ENCODE data around the gene MICB.

Gene MICB

DNA sequence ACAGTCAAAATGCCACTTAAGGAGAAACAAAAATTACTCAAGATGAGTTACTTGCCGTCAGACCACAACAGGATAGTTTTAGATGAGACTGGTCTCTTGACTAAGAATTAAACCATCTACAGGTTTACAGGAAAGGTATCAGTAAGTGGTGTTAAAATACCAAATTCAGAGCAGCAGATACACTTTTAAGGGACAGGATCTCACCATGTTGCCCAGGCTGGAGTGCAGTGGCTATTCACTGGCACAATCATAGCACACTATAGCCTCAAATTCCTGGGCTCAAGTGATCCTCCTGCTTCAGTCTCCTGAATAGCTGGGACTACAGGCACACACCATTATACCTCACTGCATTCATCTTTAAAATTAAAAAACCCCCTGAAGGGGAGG is 35.5 kb downstream of the MICB start:
- no peak for DNase-seq (ENCODE audit: extremely low spot score)
- ChIA-PET CTCF (no interaction called here), POLR2A (no interaction called here)
- TF ChIP-seq TARDBP (IDR thresholded peaks at IDR 0.05) (no peak), HDGF (IDR thresholded peaks at IDR 0.05; ENCODE audit: borderline replicate concordance) (no peak), L3MBTL2 (conservative IDR thresholded peaks at IDR 0.05) (no peak), LEF1 (IDR thresholded peaks at IDR 0.05; ENCODE audit: borderline replicate concordance) (no peak), ELF4 (IDR thresholded peaks at IDR 0.05) (no peak), FOXK2 (IDR thresholded peaks at IDR 0.05) (no peak), BHLHE40 (IDR thresholded peaks at IDR 0.05; ENCODE audit: borderline replicate concordance) (no peak), FOXA1 (IDR thresholded peaks at IDR 0.05) (no peak), SP1 (IDR thresholded peaks at IDR 0.05) (no peak)

DNA sequence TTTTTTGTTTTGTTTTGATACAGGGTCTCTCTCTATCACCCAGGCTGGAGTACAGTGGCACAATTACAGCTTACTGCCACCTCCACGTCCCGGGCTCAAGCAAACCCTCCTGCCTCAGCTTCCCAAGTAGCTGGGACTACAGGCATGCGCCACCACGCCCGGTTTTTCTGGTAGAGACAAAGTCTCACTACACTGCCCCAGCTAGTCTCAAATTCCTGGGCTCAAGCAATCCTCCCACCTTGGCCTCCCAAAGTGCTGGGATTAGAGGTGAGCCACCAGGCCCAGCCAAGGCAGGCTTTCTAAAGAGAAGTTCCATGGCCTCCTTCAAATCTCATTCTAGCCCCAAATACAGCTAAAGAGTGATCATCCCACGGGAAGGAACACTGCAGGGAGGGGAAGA is 36.1 kb downstream of the MICB start:
- no peak for DNase-seq (ENCODE audit: extremely low spot score)
- POLR2A ChIA-PET = no interaction called here
- CTCF ChIA-PET = no interaction called here
- no peak for TF ChIP-seq ZNF384 (IDR thresholded peaks at IDR 0.05)
- no peak for TF ChIP-seq ARNT (IDR thresholded peaks at IDR 0.05)
- TF ChIP-seq LEF1 (IDR thresholded peaks at IDR 0.05; ENCODE audit: borderline replicate concordance) = no peak
- TF ChIP-seq ELF4 (IDR thresholded peaks at IDR 0.05) = no peak
- TF ChIP-seq, protein P1, sequence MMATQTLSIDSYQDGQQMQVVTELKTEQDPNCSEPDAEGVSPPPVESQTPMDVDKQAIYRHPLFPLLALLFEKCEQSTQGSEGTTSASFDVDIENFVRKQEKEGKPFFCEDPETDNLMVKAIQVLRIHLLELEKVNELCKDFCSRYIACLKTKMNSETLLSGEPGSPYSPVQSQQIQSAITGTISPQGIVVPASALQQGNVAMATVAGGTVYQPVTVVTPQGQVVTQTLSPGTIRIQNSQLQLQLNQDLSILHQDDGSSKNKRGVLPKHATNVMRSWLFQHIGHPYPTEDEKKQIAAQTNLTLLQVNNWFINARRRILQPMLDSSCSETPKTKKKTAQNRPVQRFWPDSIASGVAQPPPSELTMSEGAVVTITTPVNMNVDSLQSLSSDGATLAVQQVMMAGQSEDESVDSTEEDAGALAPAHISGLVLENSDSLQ (IDR thresholded peaks at IDR 0.05) = no peak

DNA sequence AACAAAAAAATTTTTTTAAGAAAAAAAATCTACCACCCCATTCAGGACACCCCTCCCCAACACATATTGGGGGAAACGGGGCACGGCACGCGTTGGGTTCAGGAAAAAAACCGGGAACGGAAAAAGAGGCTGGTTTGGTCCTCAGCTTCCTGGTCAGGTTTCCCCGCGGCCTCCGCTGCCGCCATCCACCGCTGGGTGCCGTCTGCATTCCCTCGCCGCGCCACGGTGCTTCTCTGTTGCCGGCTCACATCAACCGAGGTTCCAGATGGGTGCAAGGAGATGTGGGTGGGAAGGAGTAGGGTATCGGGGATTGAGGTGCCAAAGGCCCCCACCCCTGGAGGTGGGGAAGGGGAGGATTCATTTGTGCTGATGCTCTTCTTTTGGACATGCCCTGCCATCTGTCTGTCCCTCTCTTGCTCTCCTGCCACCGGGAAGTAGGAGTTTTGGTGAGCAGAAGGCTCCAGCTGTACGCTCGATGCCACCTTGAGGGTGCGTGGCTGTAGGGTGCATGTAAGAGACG is 36.6 kb downstream of the MICB start:
- no peak for DNase-seq (ENCODE audit: extremely low spot score)
- no peak for TF ChIP-seq ELF4 (IDR thresholded peaks at IDR 0.05)
- TF ChIP-seq FOXM1 (IDR thresholded peaks at IDR 0.05; ENCODE audit: borderline replicate concordance) = no peak
- TF ChIP-seq, protein P1 (IDR thresholded peaks at IDR 0.05) = no peak
- no peak for TF ChIP-seq SP1 (IDR thresholded peaks at IDR 0.05)
- no peak for TF ChIP-seq ARNT (IDR thresholded peaks at IDR 0.05)
- no peak for TF ChIP-seq HDGF (IDR thresholded peaks at IDR 0.05; ENCODE audit: borderline replicate concordance)
- TF ChIP-seq FOXK2 (IDR thresholded peaks at IDR 0.05) = no peak
- no peak for TF ChIP-seq FOXA1 (IDR thresholded peaks at IDR 0.05)
- TF ChIP-seq TARDBP (IDR thresholded peaks at IDR 0.05) = no peak
- TF ChIP-seq BHLHE40 (IDR thresholded peaks at IDR 0.05; ENCODE audit: borderline replicate concordance) = no peak
- TF ChIP-seq CTBP1 (IDR thresholded peaks at IDR 0.05; ENCODE audit: borderline replicate concordance) = no peak
- no peak for TF ChIP-seq NFRKB (IDR thresholded peaks at IDR 0.05)
- TF ChIP-seq LEF1 (IDR thresholded peaks at IDR 0.05; ENCODE audit: borderline replicate concordance) = no peak
- TF ChIP-seq SUZ12 (IDR thresholded peaks at IDR 0.05) = no peak
- TF ChIP-seq L3MBTL2 (conservative IDR thresholded peaks at IDR 0.05) = no peak
- TF ChIP-seq ZNF384 (IDR thresholded peaks at IDR 0.05) = no peak
- ChIA-PET CTCF (no interaction called here), POLR2A (no interaction called here)

DNA sequence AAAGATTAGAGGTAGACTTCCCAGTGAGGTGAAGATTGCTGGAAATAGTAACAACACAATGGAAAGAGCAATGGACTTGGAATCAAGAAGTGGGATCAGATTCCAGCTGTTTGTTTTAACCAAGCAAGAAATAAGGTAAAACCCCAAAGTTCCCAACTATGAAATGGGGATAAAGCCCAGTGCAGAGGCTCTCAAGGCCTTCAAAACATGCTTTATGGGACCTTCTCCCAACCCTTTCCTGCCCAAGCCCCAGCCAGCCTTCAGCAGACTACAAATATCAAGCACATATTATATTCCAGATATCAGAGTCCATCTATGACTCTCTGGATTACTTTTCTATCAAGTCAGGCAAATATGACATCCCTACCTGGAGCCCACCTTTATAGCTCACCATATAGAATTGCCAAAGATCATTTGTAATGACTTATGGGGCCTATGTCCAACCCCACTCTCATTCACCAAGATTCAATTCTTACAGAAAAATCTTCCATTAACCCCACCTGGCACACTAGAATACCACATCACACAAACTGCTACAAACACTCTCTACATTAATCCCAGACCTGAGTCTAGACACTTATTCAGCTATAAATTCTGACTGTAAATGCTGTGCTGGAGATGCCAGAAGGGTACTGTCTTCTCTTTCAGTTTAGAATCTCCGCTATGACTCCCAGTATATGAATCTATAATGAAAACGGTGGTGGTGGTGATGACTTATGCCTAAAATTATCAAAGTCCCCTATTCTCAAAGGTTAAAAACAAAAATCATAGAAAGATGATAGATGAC is 37.8 kb downstream of the MICB start:
- ChIA-PET CTCF (no interaction called here), POLR2A (interaction anchor here (0.6 kb wide), 1 partner anchor 29 kb away, joined by 3 read pairs; no protein-coding TSS in a partner anchor)
- TF ChIP-seq LEF1 (IDR thresholded peaks at IDR 0.05; ENCODE audit: borderline replicate concordance) (no peak), ZNF384 (IDR thresholded peaks at IDR 0.05) (no peak), NFRKB (IDR thresholded peaks at IDR 0.05) (no peak), SUZ12 (IDR thresholded peaks at IDR 0.05) (no peak), ELF4 (IDR thresholded peaks at IDR 0.05) (no peak), ARNT (IDR thresholded peaks at IDR 0.05) (no peak), L3MBTL2 (conservative IDR thresholded peaks at IDR 0.05) (no peak), TARDBP (IDR thresholded peaks at IDR 0.05) (no peak), FOXA1 (IDR thresholded peaks at IDR 0.05) (no peak), BHLHE40 (IDR thresholded peaks at IDR 0.05; ENCODE audit: borderline replicate concordance) (no peak), SP1 (IDR thresholded peaks at IDR 0.05) (no peak), FOXK2 (IDR thresholded peaks at IDR 0.05) (no peak), FOXM1 (IDR thresholded peaks at IDR 0.05; ENCODE audit: borderline replicate concordance) (no peak), CTBP1 (IDR thresholded peaks at IDR 0.05; ENCODE audit: borderline replicate concordance) (no peak), HDGF (IDR thresholded peaks at IDR 0.05; ENCODE audit: borderline replicate concordance) (no peak)
- TF ChIP-seq, protein P1 (IDR thresholded peaks at IDR 0.05) = no peak
- no peak for DNase-seq (ENCODE audit: extremely low spot score)

DNA sequence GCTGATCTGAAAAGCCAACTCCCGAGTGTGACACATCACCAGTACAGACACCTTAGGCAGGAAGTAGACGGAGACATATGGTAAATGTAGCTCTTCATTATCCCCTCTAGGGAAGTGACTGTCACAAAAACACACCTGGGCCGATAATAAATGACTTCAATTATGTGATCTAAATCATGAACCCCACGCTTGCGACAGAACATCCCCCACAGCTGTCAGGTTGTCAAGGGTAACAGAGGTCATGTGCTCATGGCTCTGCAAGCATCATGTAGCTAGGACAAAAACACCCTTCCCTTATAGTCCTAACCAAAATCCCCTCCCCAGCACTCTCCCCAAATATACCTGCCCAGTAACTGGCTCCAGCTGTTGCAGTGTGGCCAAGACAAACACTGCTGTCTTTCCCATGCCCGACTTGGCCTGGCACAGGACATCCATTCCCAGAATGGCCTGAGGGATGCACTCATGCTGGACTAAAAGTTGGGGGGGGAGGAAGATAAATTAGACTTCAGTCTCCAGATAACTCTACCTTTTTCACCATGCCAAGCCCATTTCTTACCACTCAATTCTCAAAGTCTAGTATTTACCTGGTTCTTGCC is 41.0 kb downstream of the MICB start:
- POLR2A ChIA-PET = interaction anchor here (1.2 to 6.9 kb wide), 3 partner anchors 10 to 44 kb away, joined by 4 to 114 read pairs (median 4); partner anchors contain the start of gene MCCD1
- DNase-seq (ENCODE audit: extremely low spot score) = no peak
- no peak for TF ChIP-seq ARNT (IDR thresholded peaks at IDR 0.05)
- no peak for TF ChIP-seq LEF1 (IDR thresholded peaks at IDR 0.05; ENCODE audit: borderline replicate concordance)
- TF ChIP-seq FOXM1 (IDR thresholded peaks at IDR 0.05; ENCODE audit: borderline replicate concordance) = no peak
- no peak for TF ChIP-seq NFRKB (IDR thresholded peaks at IDR 0.05)
- TF ChIP-seq, protein P1 (IDR thresholded peaks at IDR 0.05) = no peak
- CTCF ChIA-PET = interaction anchor here (0.8 kb wide), 1 partner anchor 59 kb away, joined by 3 read pairs; no protein-coding TSS in a partner anchor
